Urinary bladder (tissue), 4 donors: ENCODE results near the gene TGM5. TPM values are rescaled to one million over a fixed set of nuclear protein-coding genes. Genes with fewer than 3 reads are reported as not detected.
"Not testable (repeated sequence)": the region's sequence is repeated elsewhere in the genome, so short reads cannot be mapped to it uniquely, and the experiment has no call there.

ENCODE experiments used
- DNase-seq: peaks from one replicate; pipeline ENCODE4 v3.0.0-alpha.2; 2015; ENCODE audit errors: extremely low spot score
- H3K27ac ChIP-seq: one replicate; pipeline ENCODE4 v1.5.1; 2013; ENCODE audit warnings: low read depth, mild to moderate bottlenecking, moderate library complexity
- H3K36me3 ChIP-seq: one replicate; pipeline ENCODE4 v1.6.1; 2013; ENCODE audit warnings: mild to moderate bottlenecking, moderate library complexity; ENCODE audit not compliant: insufficient read depth
- H3K4me1 ChIP-seq: one replicate; pipeline ENCODE4 v1.6.1; 2013; ENCODE audit warnings: mild to moderate bottlenecking, moderate library complexity; ENCODE audit not compliant: insufficient read depth
- H3K4me3 ChIP-seq: one replicate; pipeline ENCODE4 v1.5.1; 2013; ENCODE audit warnings: low read depth, low read length
- WGBS: extraction: QIAGEN DNeasy Blood & Tissue Kit; methylation state at CpG from one replicate; pipeline ENCODE4 v1.1.7; 2013; 5-methylcytosine and 5-hydroxymethylcytosine counted together
- polyA plus RNA-seq: library from polyadenylated mRNA; stranded (reverse); fragments of 200-250 nt; gene quantifications from one replicate; pipeline ENCODE4 v1.2.3, GENCODE V29; 2013
- total RNA-seq: library from RNA; depleted of rRNA; stranded (reverse); fragments of >200 nt; gene quantifications from one replicate; pipeline ENCODE4 v1.2.3, GENCODE V29; 2014
- donor health status: healthy with polysubstance abuse.
- donor health status: healthy.

TGM5 gene
- total and polyA plus RNA-seq, 2 donors = 0.16 to 0.26 TPM

DNA sequence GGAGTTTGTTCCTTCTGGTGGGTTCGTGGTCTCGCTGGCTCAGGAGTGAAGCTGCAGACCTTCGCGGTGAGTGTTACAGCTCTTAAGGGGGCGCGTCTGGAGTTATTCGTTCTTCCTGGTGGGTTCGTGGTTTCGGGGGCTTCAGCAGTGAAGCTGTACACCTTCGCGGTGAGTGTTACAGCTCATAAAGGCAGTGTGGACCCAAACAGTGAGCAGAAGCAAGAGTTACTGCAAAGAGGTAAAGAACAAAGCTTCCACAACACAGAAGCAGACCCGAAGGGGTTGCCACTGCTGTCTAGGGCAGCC, 40.8 kb downstream of the TGM5 start:
- WGBS = 88% methylated on average over 12 of the region's 12 CpGs
- H3K4me3 ChIP-seq = not testable (repeated sequence)

DNA sequence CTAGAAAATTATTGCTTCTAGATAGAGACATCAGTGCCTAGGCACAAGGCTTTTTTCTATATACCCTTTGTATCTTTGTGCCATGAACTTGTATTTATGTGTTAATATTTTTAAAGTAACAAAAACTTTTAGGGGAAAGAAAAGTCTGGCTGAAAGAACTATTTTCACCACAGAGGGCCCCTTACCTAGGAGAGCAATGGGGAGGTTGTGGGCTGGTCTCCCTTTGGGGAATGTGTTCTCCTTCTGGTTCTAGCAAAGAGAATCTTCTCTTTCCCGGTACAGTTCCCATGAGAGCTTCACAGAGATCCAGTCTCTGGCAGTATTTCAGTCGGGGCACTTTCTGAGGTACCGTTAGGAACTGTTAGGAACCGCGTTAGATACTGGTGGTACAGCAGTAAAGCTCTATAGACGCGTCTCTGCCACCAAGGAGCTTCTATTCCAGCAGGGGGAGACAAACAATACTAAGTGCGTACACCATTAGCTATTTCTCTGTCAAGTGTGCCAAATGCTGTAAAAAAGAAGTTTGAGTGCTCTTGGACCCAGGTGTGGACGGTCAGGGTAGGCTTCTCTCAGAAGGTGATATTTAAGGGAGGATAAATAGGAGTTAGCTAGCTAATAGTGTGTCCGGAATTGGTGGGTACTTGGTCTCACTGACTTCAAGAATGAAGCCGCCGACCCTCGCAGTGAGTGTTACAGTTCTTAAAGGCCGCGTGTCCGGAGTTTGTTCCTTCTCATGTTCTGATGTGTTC, 41.4 kb downstream of the TGM5 start:
- H3K36me3 ChIP-seq = no peaks in the 10 kb centered on the region
- H3K4me3 ChIP-seq = no peak overlapping the region
- DNase-seq = no peak
- WGBS = 49% methylated on average over 16 of the region's 16 CpGs
- H3K27ac ChIP-seq = no peak overlapping the region
- H3K4me1 ChIP-seq = no peaks in the 10 kb centered on the region

More for the DNA sequence above, 40.8 kb downstream of the TGM5 start:
- not testable (repeated sequence) for DNase-seq, H3K27ac ChIP-seq, H3K4me1 ChIP-seq, H3K36me3 ChIP-seq

DNA sequence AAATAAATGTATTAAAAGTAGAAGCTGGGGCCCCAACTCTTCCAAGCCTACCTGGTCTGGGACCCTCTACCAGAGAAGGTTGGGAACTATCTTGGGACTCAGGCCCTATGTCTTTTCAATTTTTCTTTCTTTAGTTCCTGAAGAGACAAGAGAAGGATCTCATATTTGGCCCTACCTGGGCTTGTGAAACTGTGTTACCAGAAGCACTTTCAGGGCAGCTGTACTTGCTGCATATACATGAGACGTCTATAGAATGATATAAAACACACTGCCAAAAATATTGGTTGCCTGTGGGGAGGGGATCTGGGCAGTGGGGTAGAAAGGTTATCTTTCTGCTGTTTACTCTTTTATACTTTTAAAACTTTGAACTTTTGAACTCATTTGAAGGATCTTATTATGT, 45.3 kb downstream of the TGM5 start:
- DNase-seq = no peak
- H3K4me1 ChIP-seq = no peaks in the 10 kb centered on the region
- no peak overlapping the region for H3K4me3 ChIP-seq
- WGBS = 55% methylated on average over 1 of the region's 1 CpG
- no peak overlapping the region for H3K27ac ChIP-seq
- H3K36me3 ChIP-seq = no peaks in the 10 kb centered on the region

DNA sequence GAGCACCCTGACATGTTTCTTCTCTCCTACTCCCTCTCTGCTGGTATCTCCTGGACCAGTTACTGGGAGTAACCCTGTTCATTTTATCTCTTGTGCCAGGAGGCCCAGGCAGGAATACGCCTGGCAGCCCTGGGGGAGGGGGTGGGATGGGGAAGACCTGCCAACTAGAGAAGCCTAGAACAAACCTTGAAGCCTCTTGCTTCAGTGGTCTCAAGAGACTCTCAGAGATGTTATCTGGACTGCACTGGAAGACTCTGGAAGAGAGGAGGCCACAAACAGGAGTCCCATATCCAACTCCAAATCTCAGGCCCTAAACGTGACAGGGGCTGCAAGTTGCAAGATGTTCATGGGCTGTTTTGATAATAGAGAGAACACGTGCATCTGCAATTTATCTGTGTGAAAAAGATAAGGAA, 45.7 kb downstream of the TGM5 start, which contains the start of gene EPB42:
TSS of gene EPB42 (minus strand) at position 28 of the 413 bp plus-strand sequence. CDS start 193 bp downstream, outside the sequence.
- no peak within 1 kb of the TSS for H3K4me3 ChIP-seq
- WGBS = 59% methylated on average over 3 of the region's 3 CpGs
- no peak within 1 kb of the TSS for H3K27ac ChIP-seq
- DNase-seq = no peak
- no peaks in the 10 kb centered on the region for H3K36me3 ChIP-seq
- H3K4me1 ChIP-seq = no peaks in the 10 kb centered on the region

DNA sequence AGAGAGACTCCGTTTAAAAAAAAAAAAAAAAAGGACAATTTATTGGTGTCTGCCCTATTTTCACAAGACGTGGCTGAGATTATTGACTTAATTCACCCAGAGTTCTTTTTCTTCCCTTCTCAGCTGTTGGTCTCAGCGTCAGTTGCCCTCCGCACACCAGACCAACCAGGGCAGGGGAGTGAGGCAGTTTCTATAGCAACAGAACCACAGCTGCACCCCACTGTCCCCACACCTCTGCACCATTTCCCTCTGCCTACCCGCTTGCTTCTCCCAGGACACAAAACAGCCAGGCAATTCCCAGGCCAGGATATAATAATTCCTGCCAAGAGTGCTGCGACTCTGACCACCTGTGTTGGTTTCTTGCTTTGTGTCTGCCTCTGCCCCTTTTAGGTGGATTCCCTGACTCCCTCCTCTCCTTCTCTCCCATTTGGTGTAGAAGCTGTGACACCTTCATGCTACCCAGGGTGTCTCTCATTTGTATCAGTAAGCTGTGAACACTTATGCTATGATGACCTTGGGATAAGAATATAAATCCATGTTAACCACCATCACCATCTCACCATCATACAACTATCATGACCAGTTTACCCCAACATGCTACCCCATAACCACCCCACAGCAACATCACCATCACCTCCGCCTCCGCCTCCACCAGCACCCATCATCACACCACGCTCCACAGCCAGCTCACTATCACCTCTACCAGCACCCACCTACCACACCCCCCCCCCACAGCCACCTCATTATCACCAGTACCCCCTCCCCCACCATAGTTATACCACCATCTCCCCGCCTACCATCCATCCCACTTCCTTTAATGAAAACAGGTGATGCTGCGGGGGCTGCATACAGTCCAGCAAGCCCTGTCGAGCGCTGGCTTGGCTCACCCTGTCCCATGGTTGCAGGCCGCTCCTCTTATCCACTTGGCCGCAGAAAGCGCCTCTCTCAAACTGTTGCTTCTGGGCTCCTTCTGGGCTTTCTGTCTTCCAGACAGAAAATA, 46.5 kb downstream of the TGM5 start:
- DNase-seq = no peak
- 87% methylated on average over 16 of the region's 16 CpGs for WGBS
- H3K4me1 ChIP-seq = no peaks in the 10 kb centered on the region
- no peak overlapping the region for H3K27ac ChIP-seq
- H3K4me3 ChIP-seq = no peak overlapping the region
- no peaks in the 10 kb centered on the region for H3K36me3 ChIP-seq

DNA sequence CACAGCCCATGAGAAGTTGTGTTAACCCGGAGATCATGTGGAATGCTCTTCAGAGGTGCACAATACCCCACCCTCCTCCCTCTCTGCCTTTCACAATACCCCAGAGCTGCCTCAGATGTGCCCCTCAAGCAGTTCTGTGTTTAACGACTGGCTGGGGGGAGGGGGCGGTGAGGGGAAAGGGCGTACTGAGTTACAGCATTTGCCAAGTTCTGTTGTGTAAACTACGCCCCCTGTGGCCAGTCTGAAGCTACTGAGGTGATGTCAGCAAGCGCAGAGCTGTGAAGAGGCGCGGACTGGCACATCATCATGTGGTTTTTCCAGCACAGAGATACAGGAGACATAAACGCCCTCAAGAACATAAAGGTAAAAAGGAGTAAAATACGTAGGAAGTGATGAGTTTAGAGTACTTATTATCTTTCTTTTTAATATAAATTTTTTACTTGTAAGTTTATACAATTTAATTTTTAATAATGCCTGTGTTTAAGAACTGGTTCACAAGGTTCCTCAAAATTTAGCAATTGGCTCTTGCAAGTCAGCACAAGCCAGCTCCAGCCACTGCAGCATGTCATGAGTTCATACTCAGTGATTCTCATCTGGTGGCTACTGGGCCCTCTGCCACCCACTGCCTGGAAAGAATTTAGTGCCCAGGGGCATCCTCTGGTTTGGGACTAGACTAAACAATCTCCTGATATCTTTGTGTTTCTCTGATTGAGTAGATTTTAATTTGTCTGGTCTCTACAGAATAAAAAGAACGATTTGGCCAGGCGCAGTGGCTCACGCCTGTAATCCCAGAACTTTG, 47.6 kb downstream of the TGM5 start:
- no peak for DNase-seq
- 40% methylated on average over 13 of the region's 13 CpGs for WGBS
- no peaks in the 10 kb centered on the region for H3K4me1 ChIP-seq
- H3K27ac ChIP-seq = no peak overlapping the region
- H3K4me3 ChIP-seq = no peak overlapping the region
- no peaks in the 10 kb centered on the region for H3K36me3 ChIP-seq

DNA sequence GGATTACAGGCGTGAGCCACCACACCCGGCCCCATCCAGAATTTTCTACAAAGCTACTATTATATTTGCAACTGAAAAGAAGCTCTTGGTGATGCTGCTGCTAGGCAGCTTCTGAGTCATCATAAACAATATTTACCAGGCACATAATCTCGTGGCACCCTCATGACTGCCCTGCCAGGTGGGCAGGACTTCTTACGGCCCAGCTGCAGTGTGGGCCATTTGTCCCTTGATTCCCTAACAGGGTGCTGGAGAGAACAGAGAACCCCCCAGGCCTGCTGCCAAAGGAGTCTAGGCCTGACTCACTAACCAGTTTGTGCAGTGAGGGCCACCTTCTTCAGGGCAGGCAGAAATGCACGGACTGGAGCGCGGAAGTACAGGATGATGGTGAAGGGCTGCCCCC, 50.8 kb downstream of the TGM5 start:
- H3K4me1 ChIP-seq = no peaks in the 10 kb centered on the region
- no peak overlapping the region for H3K27ac ChIP-seq
- DNase-seq = no peak
- H3K4me3 ChIP-seq = no peak overlapping the region
- no peaks in the 10 kb centered on the region for H3K36me3 ChIP-seq
- 77% methylated on average over 7 of the region's 7 CpGs for WGBS

DNA sequence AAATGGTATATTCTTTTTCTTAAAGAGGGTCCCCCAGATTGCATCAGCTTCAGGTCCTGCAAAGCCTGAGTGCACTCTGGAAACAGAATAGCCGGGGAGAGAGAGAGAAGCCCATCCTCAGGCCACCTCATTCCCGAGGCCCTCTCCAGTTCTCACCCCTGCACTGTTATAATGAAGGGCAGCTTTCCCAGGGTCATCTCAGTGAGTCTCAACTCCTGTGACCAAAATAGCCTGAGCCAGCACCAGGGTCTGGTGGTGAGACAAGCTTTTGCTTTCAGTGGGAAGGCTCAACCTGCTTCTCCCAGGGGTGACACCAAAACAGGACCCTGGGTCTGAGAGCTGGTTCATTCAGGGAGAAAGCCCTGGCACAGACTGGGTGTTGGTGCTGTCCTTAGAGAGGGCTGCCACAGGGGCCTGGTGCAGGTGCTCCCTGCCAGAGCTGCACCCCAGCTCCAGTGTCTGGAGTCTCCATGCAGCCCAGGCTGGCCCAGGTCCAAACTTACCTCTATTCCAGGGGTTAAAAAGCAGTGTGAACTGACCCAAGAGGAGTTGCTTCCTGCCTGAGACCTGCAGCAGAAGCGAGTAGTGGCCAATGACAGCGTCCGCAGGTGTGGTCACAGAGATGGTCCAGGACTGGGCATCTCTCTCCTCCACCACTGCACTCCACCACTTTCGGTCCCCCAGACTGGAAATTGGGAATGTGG, 52.0 kb downstream of the TGM5 start:
- Histone ChIP-seq H3K4me1 (no peaks in the 10 kb centered on the region), H3K4me3 (no peak overlapping the region), H3K27ac (no peak overlapping the region), H3K36me3 (no peaks in the 10 kb centered on the region)
- 86% methylated on average over 6 of the region's 6 CpGs for WGBS
- no peak for DNase-seq

DNA sequence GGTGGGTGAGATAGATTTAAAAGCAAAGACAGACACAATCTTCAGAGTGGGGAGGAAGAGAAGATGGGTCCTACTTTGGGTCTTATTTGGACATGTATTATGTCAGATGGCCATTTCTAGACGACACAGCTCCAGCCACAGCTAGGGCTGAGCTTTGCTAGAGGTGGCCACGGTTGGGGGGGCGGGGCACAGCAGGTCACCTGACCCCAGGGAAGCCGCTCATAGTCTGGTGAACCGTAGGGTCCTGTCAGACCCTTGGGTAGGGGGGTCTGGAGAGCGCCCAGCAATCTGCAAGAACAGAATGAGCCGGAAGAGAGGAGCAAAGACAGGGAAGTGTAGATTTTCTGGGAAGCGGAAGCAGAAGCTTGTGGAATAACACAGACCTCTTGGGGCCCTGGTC, 52.6 kb downstream of the TGM5 start:
- no peak for DNase-seq

DNA sequence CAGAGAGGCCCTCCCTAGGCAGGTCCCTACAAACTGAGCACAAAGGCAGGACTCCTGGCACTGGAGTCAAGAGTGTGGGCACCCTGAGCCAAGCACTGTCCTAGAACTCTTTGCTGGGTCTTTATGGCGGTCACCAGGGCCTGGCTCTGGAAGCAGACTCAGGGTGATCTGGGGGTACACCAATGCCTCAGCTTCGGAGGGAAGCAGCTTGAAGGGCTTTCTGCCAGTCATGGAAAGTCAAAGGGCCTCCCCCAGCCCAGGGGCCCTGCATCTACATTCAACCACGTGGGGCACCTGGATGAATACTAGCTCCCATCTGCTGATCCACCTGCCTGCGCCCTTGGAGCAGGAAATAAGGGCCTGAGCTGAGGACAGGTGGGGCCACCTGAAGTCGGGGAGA, 53.3 kb downstream of the TGM5 start:
- DNase-seq = no peak
- Histone ChIP-seq H3K4me3 (no peak overlapping the region), H3K27ac (no peak overlapping the region), H3K36me3 (no peaks in the 10 kb centered on the region), H3K4me1 (no peaks in the 10 kb centered on the region)
- WGBS = 82% methylated on average over 5 of the region's 5 CpGs

More for the DNA sequence above, 52.6 kb downstream of the TGM5 start:
- Histone ChIP-seq H3K4me3 (no peak overlapping the region), H3K36me3 (no peaks in the 10 kb centered on the region), H3K4me1 (no peaks in the 10 kb centered on the region), H3K27ac (no peak overlapping the region)
- 65% methylated on average over 8 of the region's 8 CpGs for WGBS

DNA sequence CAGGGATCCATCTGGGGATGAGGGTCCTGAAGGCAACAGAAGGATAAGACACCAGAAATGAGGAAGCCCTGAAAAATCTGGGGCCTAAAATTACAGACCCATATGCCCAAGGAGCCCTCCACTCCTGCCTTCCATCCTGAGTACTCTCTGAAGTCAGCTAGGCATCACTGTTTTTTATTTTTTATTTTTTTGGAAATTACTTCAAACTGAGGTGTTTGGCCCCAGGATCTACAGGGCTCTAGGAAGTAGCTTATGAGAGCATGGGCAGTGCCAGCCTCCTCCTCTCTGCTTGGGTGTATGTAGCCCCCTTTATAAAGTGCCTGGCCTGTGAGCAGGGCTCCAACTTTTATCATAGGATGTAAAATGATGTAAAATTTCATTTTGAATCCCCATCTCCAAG, 53.8 kb downstream of the TGM5 start:
- H3K4me1 ChIP-seq = no peaks in the 10 kb centered on the region
- H3K27ac ChIP-seq = no peak overlapping the region
- H3K36me3 ChIP-seq = no peaks in the 10 kb centered on the region
- DNase-seq = no peak
- no peak overlapping the region for H3K4me3 ChIP-seq

DNA sequence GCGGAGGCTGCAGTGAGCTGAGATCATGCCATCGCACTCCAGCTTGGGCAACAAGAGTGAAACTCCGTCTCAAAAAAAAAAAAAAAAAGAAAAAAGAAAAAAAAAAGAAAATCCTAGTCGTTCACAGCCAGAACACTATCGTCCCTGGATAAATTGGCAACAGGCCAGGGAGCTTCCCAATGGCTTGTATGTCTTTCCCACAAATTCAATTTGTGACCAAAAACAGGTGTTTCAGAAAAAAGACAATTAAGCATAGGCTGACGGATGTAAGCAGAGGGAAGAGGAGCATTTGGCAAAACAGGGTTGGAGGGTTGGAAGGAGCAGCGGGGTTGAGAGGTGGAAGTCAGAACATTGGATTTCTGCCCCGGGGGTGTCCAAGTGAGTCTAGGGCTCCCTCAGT, 54.4 kb downstream of the TGM5 start:
- 66% methylated on average over 8 of the region's 8 CpGs for WGBS

DNA sequence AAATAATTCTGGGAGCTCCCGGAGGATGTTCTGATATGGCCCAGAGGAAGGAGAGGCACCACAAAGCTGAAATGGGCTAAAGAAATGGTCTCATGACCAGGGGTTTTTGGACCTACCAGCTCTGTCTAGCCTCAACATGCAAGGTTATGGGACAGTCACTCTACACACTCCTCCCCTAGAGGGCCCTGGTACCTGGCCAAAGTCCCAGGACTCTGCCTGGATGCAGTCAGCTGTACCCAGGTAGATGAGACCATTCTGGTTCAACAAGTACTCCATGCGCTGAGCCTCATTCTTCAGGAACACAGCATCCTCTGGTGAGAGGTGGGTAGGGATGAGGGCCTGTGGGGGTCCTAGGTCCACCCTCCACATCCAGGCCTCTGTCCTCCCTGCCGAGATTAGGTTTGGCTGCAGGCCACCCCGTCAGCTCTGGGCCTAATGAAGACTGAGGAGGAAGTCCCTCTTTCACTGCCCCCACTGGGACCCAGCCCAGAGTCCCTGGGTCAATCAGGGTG, 55.4 kb downstream of the TGM5 start:
- WGBS = 75% methylated on average over 4 of the region's 4 CpGs
- Histone ChIP-seq H3K27ac (no peak overlapping the region), H3K4me3 (no peak overlapping the region), H3K36me3 (no peaks in the 10 kb centered on the region), H3K4me1 (no peaks in the 10 kb centered on the region)
- DNase-seq = no peak

More for the DNA sequence above, 54.4 kb downstream of the TGM5 start:
- Histone ChIP-seq H3K36me3 (no peaks in the 10 kb centered on the region), H3K27ac (no peak overlapping the region), H3K4me3 (no peak overlapping the region), H3K4me1 (no peaks in the 10 kb centered on the region)
- no peak for DNase-seq
